CD4-positive, alpha-beta T cell treated with Interleukin-10 for 1 hour (primary cell): Measurements from ENCODE around the gene TXN2.
"Not testable (repeated sequence)": the region's sequence is repeated elsewhere in the genome, so short reads cannot be mapped to it uniquely, and the experiment has no call there.

Experiments
- DNase-seq: peaks from one replicate; pipeline ENCODE4 v3.0.0-alpha.2; 2020

TXN2 gene

DNA sequence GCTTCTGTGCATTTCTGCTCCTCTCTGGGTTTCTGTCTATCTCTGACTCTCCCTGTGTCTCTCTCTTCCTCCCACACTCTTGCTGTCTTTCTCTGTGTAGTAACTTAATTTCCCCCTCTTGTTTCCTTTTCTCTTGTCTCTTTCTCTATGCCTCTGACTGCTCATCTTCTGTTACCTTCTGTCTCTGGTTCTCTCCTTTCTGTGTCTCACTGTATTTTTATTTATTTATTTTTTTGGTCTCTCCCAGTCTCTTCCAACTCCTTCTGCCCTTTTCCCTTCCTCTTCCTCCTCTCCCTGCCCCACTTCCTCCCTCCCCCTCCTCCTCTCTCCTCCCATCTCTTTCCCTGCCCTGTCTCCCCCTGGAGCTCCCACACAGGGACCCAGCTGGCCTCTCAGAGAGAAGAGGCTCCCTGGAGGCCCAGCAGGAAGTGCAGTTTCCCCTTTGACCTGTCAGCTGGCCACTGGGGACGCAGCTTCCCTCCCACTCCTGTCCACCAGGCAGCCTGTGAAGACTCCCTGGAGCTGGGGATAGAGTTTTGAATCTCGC is 55.4 kb downstream of the TXN2 start:
- DNase-seq = no peak

DNA sequence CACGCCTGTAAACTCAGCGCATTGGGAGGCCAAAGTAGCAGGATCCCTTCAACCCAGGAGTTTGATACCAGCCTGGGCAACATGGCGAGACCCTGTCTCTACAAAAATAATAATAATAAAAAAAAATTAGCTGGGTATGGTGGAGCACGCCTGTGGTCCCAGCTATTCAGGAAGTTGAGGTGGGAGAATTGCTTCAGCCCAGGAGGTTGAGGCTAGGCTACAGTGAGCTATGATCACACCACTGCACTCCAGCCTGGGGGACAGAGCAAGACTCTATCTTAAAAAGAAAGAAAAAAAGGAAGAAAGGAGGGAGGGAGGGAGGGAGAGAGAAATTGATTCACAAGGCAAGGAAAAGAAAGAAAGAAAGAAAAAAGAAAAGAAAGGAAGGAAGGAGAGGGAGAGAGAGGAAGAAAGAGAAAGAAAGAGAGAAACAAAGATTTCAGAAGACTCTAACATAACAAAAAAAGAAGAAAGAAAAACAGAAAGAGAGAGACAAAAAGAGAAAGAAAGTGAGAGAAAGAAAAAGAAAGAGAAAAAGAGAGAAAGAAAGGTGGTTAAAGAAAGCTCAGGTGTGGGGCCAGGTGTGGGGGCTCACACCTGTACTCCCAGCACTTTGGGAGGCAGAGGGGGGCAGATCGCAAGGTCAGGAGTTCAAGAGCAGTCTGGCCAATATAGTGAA is 56.4 kb downstream of the TXN2 start:
- DNase-seq = no peak

DNA sequence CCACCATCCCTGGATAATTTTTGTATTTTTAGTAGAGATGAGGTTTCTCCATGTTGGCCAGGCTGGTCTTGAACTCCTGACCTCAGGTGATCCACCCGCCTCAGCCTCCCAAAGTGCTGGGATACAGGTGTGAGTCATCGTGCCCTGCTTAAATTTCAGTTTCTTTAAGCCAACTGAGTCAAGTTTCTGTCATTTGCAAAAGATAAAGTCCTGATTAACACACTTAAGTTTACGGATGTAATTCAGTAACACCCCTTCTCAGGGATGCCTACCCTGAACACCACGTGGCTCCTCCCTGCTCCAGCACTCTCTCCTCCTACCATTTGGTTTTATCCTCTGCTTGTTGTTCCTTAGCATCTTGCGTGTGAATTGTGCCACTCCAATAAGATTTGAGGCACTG is 57.0 kb downstream of the TXN2 start:
- not testable (repeated sequence) for DNase-seq

DNA sequence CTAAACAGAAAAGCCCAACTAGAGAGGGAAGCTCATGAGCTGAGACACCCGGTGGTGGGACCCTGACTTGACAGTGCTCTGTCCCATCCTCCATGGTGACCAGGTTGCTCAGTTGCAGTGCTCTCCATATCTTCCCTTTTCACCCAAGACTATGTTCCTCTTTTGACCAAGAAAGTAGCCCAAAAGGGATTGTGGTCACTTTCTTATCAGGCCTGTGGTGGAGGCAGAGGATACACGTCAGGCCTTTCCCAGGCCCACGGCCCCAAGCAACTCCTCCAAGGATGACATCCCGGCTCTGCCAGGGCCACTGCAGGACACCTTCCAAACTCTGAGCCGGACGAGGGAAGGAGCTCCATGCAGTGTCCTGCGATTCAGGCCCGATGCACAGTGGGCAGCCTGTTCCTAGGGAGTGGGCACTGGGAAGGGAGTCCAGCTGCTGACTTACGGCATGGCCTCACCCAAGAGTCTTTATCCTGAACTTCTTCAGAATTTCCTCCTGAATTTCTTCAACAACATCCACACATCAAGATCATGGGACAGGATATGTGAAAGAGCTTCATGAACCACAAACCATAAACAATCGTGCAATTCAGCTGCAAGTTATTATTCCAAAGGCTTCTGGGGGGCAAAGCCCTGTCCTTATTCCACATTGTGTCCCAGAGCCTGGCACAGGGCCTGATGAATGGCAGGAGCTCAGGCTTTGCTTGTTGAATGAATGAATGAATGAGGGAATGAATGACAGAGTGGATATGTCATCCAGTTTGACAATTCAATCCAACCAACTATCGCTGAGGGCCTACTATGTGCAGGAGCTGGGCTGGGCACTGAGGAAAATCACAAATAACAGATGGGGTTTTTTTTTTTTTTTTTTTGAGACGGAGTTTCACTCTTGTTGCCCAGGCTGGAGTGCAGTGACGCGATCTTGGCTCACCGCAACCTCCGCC is 57.7 kb downstream of the TXN2 start:
- DNase-seq = no peak

DNA sequence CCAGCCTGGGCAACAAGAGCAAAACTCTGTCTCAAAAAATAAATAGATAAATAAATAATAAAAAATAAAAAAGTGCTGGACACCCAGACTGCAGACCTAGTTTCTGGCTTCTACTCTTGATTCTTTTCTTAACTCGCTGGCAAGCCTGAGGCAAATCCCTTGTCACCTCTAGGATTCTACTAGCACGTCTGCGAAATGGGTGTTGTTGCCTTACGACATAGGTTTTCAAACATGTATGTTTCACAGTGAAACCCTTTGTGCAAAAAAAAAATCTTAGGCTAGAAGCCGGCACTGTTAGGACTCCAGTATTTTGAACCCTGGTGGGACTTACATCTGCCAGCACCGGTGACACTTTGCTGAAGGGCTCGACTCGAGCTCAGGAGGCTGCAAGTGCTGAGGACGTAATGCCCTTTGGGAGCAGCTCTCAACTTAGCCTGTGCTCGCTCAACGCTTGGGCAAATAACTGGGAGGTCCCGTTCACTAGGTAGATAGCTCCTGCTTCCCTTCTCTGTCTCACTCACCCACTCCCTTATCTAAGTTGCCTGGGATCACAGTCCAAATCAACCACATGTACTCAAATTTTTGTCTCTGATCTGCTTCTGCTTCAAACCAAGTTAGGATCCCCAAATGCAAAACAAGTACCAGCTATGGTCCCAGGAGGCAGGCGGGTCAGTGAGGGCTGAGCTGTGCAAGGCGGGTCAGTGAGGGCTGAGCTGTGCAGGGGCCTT is 59.0 kb downstream of the TXN2 start:
- DNase-seq = no peak

DNA sequence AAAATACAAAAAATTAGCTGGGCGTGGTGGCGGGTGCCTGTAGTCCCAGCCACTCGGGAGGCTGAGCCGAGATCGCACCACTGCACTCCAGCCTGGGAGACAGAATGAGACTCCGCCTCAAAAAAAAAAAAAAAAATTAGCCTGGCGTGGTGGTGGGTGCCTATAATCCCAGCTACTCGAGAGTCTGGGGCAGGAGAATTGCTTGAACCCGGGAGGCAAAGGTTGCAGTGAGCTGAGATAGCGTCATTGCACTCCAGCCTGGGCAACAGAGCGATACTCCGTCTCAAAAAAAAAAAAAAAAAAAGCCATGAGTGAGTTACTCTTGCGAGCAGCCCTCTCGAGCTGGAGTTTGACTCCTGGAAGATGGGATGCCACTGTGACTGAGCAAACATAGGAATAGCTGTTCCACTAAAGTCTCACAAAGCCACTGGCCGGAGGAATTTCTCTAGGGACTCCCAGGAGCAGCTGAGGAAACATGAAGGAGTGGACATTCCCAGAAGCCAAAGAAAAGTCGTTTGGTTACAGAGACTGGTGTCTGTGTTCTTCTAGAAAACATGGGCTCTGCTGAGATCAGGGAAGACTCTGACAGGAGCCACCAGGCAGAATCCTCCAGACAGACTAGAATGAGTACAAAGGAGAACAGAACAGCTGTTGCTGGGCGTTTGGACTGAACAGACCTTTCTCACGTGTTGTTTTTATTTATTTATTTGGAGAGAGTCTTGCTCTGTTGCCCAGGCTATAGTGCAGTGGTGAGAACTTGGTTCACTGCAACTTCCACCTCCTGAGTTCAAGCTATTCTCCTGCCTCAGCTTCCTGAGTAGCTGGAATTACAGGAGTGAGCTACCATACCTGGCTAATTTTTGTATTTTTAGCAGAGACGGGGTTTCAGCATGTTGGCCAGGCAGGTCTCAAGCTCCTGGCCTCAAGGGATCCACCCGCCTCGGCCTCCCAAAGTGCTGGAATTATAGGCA is 61.2 kb downstream of the TXN2 start:
- no peak for DNase-seq

DNA sequence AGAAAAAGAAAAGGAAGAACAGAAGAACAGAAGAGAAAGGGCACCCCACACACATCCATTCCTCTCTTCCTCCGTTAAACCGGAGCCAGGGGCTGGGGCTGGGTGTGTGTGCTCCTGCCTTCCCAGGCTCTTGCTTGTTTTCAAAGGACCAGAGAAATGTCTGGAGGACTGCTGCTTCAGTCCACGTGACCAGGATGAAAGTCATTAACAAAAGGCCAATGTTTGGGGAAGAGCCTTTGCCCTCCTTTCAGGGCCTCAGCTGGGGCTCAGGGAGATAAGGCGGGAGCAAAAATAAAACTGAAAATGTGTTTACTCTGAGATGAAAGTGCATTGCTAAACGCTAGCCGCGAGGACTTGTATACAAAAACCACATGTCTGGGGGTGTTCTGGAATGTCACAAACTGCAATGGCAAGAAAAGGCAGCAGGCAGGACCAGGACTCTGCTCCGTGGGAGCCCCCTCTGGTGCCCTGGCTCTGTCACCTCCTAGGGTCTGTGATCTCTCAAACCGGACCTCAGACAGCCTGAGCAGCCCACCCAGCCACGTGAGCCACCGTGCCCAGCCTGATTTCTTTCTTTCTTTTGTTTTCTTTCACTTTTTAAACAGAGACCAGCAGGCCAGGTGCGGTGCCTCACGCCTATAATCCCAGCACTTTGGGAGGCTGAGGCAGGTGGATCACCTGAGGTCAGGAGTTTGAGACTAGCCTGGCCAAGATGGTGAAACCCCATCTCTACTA is 62.1 kb downstream of the TXN2 start:
- DNase-seq = peak; percentile 19

DNA sequence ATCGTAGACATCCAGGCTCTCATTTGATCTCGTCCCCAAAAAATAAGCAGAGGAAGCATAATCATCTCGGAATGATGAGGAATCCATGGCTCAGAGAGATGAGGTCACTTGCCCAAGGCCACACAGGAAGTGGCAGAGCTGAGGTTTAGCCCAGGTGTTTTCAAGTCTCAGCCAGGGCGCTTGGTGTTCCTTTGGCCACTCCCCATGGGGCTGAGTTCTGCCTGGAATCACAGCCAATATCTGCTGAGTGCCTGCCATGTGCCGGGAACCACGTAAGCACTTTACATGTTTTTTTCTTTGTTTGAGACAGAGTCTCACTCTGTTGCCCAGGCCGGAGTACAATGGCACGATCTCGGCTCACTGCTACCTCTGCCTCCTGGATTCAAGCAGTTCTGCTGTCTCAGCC is 64.2 kb downstream of the TXN2 start:
- no peak for DNase-seq
